ENCODE measurements around the gene ZKSCAN8.

The ZKSCAN8 gene

GRCh38 chr6:28140616-28141015 lies 1.1 kb upstream of the ZKSCAN8 start:
- DNase-seq = no peak

- DNase-seq = no peak
Measured at GRCh38 chr6:28142446-28142845, 763 bp downstream of the ZKSCAN8 start.

- no peak for DNase-seq
Measured at GRCh38 chr6:28145231-28145630, 3.5 kb downstream of the ZKSCAN8 start.

GRCh38 chr6:28152531-28152930 lies 10.8 kb downstream of the ZKSCAN8 start:
- DNase-seq = no peak

GRCh38 chr6:28153546-28153945 lies 11.9 kb downstream of the ZKSCAN8 start:
- DNase-seq = no peak

- DNase-seq = no peak
Measured at GRCh38 chr6:28154357-28154756, 12.7 kb downstream of the ZKSCAN8 start.

GRCh38 chr6:28158318-28158717 lies 16.6 kb downstream of the ZKSCAN8 start:
- no peak for DNase-seq

GRCh38 chr6:28159029-28159607 lies 17.4 kb downstream of the ZKSCAN8 start:
- no peak for DNase-seq

GRCh38 chr6:28160233-28160632 lies 18.6 kb downstream of the ZKSCAN8 start:
- no peak for DNase-seq

GRCh38 chr6:28161410-28162079 lies 19.9 kb downstream of the ZKSCAN8 start:
- peak in 1 of 2 donors; percentile 49 for DNase-seq

- no peak for DNase-seq
Measured at GRCh38 chr6:28165563-28165962, 23.9 kb downstream of the ZKSCAN8 start.

GRCh38 chr6:28167068-28167467 lies 25.4 kb downstream of the ZKSCAN8 start:
- no peak for DNase-seq

GRCh38 chr6:28167926-28168325 lies 26.2 kb downstream of the ZKSCAN8 start:
- no peak for DNase-seq

- DNase-seq = no peak
Measured at GRCh38 chr6:28171271-28171670, 29.6 kb downstream of the ZKSCAN8 start.

- no peak for DNase-seq
Measured at GRCh38 chr6:28172006-28172405, 30.3 kb downstream of the ZKSCAN8 start.

- DNase-seq = no peak
Measured at GRCh38 chr6:28176373-28176772, 34.7 kb downstream of the ZKSCAN8 start.

- DNase-seq = no peak
Measured at GRCh38 chr6:28182255-28182654, 40.6 kb downstream of the ZKSCAN8 start.

GRCh38 chr6:28188111-28188979 lies 46.7 kb downstream of the ZKSCAN8 start:
- DNase-seq = no peak

GRCh38 chr6:28200020-28200419 lies 58.3 kb downstream of the ZKSCAN8 start:
- no peak for DNase-seq

- DNase-seq = no peak
Measured at GRCh38 chr6:28203201-28203600, 61.5 kb downstream of the ZKSCAN8 start.

GRCh38 chr6:28205879-28206278 lies 64.2 kb downstream of the ZKSCAN8 start:
- DNase-seq = no peak

- DNase-seq = no peak
Measured at GRCh38 chr6:28206527-28206926, 64.8 kb downstream of the ZKSCAN8 start.

GRCh38 chr6:28206928-28207509 lies 65.3 kb downstream of the ZKSCAN8 start:
- no peak for DNase-seq

All from hippocampal formation (tissue), 2 donors.